GM18909 (cell line): ENCODE measurements around the gene ART1.

ENCODE experiments used
- ATAC-seq: cut with Tn5 transposase; IDR thresholded peaks from one replicate; pipeline ENCODE4 v1.9.1; 2021; ENCODE audit warnings: mild to moderate bottlenecking; ENCODE audit not compliant: unreplicated experiment, poor library complexity

The ART1 gene

GRCh38 chr11:3662856-3663255 is 17.9 kb downstream of the ART1 start:
- ATAC-seq, result no peak

GRCh38 chr11:3664032-3664630 is 19.2 kb downstream of the ART1 start:
- ATAC-seq, result no peak

- no peak for ATAC-seq
Observed at GRCh38 chr11:3665336-3666022, 20.6 kb downstream of the ART1 start.

- ATAC-seq, result no peak
Observed at GRCh38 chr11:3666023-3666530, 21.1 kb downstream of the ART1 start.

- no peak for ATAC-seq
Observed at GRCh38 chr11:3667149-3668035, 22.5 kb downstream of the ART1 start.

GRCh38 chr11:3669128-3669527 is 24.2 kb downstream of the ART1 start:
- no peak for ATAC-seq

- no peak for ATAC-seq
Observed at GRCh38 chr11:3669742-3670183, 24.8 kb downstream of the ART1 start.

GRCh38 chr11:3671334-3672254 is 26.7 kb downstream of the ART1 start, which contains the start of gene CHRNA10:
CHRNA10 (minus strand) TSS chr11:3671384; CDS start chr11:3671312, 72 bp downstream.
- ATAC-seq, result no peak

GRCh38 chr11:3674189-3674588 is 29.3 kb downstream of the ART1 start:
- ATAC-seq, result no peak

- ATAC-seq, result no peak
Observed at GRCh38 chr11:3675971-3676370, 31.0 kb downstream of the ART1 start.

- ATAC-seq, result no peak
Observed at GRCh38 chr11:3679077-3679476, 34.1 kb downstream of the ART1 start.

- ATAC-seq, result no peak
Observed at GRCh38 chr11:3683039-3683438, 38.1 kb downstream of the ART1 start.

GRCh38 chr11:3684129-3684818 is 39.3 kb downstream of the ART1 start:
- no peak for ATAC-seq

GRCh38 chr11:3684819-3685172 is 39.9 kb downstream of the ART1 start:
- ATAC-seq, result no peak

GRCh38 chr11:3685923-3686322 is 41.0 kb downstream of the ART1 start:
- no peak for ATAC-seq

GRCh38 chr11:3686751-3687150 is 41.8 kb downstream of the ART1 start:
- ATAC-seq, result no peak

- ATAC-seq, result no peak
Observed at GRCh38 chr11:3700410-3700809, 55.5 kb downstream of the ART1 start.

- ATAC-seq, result no peak
Observed at GRCh38 chr11:3700910-3701309, 56.0 kb downstream of the ART1 start.

- ATAC-seq, result no peak
Observed at GRCh38 chr11:3703383-3703782, 58.5 kb downstream of the ART1 start.
